Stimulated activated CD8-positive, alpha-beta memory T cell treated with anti-CD3 and anti-CD28 coated beads, Interleukin-4, amount 100 ng/mL, for 1 hour (primary cell): ENCODE results near the gene ANO7.

Source experiments
- DNase-seq, 2 donors: peaks; one replicate each; pipeline ENCODE4 v3.0.0-alpha.2; 2020; ENCODE audit warnings: low read depth in 2 of 2, low spot score in 1 of 2

The ANO7 gene

GRCh38 chr2:241207641-241208040, 19.2 kb downstream of the ANO7 start:
- no peak for DNase-seq

DNA sequence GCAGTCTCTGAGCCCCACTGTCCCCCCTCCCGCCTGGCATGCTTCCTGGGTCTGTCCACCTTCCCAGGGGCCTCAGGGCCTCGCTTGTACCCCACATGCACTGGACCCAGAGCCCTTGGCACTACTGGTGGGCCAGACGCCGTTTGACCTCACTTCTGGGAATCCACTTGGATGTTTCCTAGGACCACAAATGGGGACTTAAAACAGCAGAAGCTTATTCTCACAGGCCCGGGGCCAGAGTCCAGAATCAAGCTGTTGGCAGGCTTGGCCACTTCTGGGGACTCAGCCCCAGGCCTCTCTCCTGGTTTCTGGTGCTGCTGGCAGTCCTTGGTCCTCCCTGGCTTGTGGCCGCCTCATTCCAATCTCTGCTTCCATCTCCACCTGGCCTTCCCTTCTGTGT, 19.6 kb downstream of the ANO7 start:
- no peak for DNase-seq

DNA sequence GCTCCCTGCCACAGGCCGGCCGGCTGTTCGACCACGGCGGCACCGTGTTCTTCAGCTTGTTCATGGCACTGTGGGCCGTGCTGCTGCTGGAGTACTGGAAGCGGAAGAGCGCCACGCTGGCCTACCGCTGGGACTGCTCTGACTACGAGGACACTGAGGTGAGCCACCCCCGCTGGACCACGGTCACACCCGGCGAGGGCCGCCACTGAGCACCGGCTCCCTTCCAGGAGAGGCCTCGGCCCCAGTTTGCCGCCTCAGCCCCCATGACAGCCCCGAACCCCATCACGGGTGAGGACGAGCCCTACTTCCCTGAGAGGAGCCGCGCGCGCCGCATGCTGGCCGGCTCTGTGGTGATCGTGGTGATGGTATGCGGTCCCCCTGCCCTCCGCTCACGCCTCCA, 20.8 kb downstream of the ANO7 start:
- no peak for DNase-seq

- DNase-seq = no peak
These were observed 22.8 kb downstream of the ANO7 start for GRCh38 chr2:241211276-241211675.

- no peak for DNase-seq
These were observed 24.6 kb downstream of the ANO7 start for GRCh38 chr2:241213041-241213440.

DNA sequence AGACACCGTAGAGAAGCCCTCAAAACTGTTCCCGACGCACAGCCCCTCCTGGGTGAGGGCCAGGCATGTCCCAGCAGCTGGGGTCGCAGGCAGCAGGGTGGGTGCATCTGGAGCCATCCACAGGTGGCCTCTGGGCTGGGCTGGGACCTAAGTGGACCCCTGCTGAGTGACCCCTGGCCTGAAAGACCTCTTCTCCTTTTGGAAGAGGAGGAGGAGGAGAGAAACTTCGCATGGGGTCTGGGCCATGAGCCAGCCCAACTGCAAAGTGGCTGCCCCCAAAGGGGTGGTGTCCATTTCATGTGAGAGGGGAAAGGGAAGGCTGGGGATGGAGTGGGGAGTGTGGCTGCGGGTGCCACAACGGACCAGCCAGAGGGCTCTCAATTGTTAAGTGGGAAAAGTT, 25.1 kb downstream of the ANO7 start:
- no peak for DNase-seq

DNA sequence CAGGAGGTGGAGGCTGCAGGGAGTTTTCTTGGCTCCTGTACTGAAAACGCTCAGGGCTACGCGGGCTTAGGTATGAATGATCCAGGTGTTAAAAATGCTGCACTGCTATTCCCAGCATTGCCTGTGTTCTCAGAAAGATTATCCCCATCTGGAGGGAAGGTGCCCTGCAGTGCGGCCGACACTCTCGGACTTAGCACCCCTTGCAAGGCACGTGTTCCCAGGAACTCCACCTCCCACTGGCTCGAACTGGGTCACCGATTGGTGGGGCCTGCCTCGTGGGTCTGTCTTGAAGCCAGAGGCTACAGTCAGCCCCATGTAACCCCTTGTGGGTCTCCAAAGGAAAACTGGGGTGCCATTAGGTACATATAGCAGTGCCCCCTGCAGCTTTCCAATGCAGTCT, 25.7 kb downstream of the ANO7 start:
- no peak for DNase-seq

DNA sequence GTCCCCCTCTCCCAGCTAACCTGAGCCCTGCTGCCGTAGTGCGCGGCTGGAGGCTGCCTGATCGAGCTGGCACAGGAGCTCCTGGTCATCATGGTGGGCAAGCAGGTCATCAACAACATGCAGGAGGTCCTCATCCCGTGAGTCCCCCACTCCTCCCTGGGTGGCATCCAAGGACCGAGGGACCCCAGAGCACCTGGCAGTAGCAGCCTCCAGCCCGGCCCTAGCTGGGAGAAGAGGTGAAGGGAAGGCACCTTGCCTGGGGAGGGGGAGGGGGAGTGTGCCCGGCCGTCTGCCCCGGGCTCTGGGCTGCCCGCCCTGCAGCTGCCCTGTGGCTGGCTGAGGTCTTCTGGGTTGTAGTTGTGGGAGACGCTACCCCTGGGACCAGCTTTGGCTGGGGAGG, 26.3 kb downstream of the ANO7 start:
- DNase-seq = no peak

GRCh38 chr2:241215421-241215820, 26.9 kb downstream of the ANO7 start:
- DNase-seq = no peak

DNA sequence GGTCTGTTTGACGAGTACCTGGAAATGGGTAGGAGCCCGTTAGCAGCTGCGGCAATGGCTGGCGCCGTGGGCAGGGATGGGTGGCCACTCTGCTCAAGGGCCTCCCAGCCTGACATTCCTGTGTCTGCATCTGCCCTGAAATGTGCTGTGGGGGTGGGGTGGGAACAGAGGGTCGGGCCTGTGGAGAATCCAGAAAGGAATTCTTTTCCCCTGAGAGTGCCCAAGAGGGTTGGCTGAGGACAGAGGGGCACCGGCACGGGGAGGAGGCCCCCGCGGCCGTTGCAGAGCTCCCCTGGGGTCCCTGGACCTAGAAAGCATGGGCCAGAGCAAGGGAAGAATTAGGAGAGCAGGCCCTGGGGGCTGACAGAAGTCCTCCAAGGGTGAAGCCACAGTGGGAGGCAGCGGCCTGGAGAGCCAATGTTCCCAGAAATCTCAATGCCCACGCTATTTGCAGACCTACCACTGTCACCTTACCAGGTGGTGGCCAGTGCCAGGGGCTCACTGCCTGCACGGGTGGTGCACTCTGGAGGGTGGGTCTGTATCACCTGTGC, 27.8 kb downstream of the ANO7 start:
- DNase-seq = no peak

DNA sequence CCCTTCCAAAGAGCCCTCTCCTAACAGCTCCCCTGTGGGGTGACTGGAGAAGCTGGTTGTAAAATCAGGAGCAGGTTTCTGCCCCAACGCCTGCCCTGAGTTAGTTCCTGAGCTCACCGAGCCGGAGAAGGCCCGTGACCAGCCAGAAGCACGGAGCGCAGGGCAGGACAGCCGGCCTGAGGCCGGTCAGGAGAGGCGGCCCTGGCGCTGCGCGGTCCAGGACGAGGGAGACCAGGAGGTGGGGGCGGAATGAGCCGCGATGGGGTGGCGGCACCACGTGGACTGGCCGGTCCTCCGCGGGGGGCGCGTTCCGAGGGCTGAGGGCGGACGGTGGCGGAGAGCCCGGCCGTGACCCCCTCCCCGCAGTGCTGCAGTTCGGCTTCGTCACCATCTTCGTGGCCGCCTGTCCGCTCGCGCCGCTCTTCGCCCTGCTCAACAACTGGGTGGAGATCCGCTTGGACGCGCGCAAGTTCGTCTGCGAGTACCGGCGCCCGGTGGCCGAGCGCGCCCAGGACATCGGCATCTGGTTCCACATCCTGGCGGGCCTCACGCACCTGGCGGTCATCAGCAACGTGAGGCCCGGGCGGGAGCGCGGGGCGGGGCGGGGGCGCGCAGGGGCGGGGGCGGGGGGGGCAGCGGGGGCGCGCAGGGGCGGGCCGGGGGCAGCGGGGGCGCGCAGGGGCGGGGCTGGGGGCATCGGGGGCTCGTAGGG, 29.0 kb downstream of the ANO7 start:
- DNase-seq = no peak

DNA sequence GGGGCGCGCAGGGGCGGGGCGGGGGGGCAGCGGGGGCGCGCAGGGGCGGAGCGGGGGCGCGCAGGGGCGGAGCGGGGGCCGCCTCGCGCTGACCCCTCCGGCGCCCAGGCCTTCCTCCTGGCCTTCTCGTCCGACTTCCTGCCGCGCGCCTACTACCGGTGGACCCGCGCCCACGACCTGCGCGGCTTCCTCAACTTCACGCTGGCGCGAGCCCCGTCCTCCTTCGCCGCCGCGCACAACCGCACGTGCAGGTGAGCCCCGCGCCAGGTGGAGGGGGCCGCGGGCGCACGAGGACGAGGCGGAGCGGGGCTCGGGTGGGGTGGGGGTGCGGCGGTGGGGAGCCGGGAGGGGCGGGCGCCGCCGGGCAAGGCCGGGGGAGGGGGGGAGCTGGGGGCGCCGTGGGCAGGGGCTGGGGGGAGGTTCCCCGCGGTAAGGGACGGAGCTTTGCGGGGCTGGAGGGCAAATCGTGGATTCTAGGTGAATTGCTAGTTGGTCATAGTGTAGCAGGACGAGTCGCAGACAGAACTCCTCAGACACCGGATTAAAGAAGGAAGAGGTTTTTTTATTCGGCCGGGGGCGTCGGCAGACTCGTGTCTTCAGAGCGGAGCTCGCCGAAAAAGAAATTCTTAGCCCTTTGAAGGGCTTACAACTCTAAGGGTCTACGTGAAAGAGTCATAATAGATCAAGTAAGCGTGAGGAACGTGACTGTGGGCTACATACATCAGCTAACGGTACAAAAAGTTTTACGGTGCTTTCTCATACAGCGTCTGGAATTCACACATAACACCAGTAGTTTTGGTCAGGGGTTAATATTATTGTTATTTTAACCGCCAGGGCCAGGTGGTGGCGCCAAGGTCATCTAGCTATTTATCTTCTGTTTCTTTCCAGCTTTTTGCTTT, 29.9 kb downstream of the ANO7 start:
- no peak for DNase-seq

GRCh38 chr2:241219030-241219382, 30.5 kb downstream of the ANO7 start:
- DNase-seq = no peak

DNA sequence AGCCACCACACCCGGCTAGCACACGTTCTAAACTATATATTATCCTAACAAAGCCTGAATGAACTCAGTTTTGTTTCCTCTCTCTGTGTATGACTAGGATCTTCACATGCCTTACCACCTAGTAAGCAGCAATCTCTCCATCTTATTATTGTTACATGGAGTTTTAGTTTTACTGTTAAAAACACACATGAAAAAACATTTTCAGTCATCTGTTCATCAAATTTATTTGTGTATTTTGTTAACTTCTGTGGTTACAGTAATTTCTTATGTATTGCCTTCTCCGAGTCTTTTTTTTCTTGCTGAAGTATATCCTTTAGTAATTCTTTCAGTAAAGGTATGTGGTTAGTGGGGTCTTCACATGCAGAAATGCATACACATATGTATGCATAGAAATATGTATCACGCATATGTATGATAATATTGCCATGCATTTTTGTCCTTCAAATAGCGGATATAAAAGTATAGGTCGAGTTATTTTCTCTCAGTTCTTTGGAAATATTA, 31.4 kb downstream of the ANO7 start:
- no peak for DNase-seq

GRCh38 chr2:241223211-241224017, 34.9 kb downstream of the ANO7 start:
- DNase-seq = no peak

DNA sequence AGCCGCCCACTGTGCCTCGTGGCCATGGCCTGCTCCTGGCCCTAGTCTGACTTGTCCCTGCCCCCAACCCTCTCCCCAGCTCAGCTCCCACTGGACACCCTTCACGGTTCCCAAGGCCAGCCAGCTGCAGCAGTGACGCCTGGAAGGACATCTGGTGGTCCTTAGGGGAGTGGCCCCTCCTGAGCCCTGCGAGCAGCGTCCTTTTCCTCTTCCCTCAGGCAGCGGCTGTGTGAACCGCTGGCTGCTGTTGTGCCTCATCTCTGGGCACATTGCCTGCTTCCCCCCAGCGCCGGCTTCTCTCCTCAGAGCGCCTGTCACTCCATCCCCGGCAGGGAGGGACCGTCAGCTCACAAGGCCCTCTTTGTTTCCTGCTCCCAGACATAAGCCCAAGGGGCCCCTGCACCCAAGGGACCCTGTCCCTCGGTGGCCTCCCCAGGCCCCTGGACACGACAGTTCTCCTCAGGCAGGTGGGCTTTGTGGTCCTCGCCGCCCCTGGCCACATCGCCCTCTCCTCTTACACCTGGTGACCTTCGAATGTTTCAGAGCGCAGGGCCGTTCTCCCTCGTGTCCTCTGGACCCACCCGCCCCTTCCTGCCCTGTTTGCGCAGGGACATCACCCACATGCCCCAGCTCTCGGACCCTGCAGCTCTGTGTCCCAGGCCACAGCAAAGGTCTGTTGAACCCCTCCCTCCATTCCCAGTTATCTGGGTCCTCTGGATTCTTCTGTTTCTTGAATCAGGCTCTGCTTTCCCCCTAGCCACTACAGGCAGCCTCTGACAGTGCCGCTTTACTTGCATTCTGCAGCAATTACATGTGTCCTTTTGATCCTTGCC, 35.8 kb downstream of the ANO7 start:
- no peak for DNase-seq

DNA sequence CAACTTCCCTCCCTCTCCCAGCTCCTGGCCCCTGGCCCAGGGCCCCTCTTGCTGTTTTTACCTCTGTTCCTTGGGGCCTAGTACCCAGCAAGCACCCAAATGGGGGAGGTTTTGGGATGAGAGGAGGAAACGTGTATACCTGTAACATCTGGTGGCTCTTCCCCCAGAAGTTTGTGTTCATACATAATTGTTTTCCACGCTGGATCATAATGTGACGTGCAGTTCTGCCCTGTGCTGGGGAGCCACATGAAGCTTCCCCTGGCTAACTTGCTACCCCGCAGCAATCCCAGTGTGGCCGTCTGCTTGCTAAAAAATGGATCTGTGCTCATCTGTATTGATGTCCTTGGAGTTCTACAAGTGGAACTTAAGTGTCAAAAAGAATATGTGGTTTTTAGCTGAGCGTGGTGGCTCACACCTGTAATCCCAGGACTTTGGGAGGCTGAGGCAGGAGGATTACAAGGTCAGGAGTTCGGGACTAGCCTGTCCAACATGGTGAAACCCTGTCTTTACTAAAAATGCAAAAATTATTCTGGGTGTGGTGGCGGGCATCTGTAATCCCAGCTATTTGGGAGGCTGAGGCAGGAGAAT, 36.5 kb downstream of the ANO7 start:
- DNase-seq = no peak

DNA sequence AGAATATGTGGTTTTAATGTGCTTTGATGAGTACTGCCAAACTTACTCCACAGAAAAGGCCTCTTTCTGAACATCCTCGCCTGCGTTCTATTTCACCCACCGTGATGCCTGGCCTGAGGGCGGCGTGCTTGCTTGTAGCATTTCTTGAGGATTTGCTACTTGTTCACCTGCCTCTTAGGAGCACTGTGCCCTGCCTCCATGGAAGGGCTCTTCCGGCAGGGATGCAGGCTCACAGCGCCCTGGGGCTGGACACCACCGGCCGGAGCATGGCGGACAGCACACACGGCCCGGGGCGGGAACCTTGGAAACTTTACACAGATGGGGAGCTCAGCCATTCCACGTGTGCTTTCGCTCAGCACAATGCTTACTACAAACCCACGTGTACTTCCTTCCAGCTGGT, 37.1 kb downstream of the ANO7 start:
- no peak for DNase-seq

DNA sequence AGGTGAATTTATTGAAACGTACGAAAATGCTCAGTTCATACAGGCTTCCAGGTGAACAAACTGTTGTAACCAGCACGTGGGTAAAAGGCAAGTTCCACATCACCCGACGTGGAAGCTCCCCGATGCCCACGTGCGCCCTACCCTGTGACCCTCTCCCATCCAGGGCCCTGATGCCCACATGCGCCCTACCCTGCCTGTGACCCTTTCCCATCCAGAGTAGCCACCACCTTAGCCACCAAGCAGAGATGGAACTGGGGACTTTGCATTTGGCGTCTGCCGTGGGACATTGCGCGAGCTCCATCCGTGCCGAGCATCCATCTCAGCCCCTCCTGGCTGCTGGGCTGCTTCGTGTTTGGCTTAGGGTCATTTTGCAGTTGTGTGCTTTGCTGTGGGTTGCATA, 37.5 kb downstream of the ANO7 start:
- DNase-seq = no peak
